Choroid plexus epithelial cell (primary cell): ENCODE data around the gene CCDC92B.

ENCODE experiments used
- DNase-seq: peaks from one replicate; pipeline ENCODE4 v3.0.0-alpha.2; 2010; ENCODE audit warnings: low read depth
- H3K4me3 ChIP-seq: 2 replicates; pipeline ENCODE4 v1.5.1; 2011; ENCODE audit warnings: low read depth, mild to moderate bottlenecking, control low read depth, low read length, moderate library complexity
- TF ChIP-seq, protein P1 (sequence below): conservative IDR thresholded peaks from 2 replicates; pipeline ENCODE4 v1.5.1; 2011; ENCODE audit warnings: low read depth, mild to moderate bottlenecking, control low read depth, inconsistent platforms, low read length, moderate library complexity

CCDC92B gene

DNA sequence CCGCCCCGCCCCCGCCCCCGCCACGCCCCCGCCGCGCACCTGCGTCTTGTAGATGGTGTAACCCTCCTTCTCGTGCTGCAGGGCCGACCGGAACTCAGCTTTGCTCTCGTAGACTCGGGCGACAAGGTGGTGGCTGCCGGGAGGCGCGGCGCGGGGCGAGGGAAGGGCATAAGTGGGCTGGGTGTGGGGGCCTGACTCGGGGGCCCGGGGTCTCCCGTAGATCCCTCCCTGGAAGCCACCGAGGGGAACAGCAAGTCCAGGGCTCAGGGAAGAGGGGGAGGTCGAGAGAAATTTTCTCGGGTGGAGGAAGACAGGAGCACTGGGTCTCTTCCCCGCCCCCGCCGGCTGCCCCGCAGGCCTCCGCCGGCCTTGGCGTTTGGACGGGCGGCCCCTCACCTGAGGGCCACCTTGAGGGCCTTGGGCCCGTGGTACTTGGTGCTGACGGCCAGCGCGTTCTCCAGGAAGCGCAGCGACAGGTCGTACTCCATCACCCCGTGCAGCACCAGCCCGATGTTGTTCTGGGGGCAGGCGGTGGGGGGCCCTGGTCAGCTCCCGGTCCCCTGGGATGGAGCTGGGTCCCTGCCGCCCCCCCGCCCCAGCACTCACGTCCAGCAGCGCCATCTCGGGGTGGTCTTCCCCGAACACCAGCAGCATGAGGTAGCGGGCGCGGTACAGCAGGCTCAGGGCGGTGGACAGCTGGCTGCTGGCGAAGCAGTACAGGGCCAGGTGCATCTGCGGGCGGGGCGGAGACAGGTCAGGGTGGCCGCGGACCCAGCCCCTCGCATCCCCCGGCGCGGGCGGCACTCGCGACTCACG lies 57.3 kb downstream of the CCDC92B start:
- TF ChIP-seq, protein P1, sequence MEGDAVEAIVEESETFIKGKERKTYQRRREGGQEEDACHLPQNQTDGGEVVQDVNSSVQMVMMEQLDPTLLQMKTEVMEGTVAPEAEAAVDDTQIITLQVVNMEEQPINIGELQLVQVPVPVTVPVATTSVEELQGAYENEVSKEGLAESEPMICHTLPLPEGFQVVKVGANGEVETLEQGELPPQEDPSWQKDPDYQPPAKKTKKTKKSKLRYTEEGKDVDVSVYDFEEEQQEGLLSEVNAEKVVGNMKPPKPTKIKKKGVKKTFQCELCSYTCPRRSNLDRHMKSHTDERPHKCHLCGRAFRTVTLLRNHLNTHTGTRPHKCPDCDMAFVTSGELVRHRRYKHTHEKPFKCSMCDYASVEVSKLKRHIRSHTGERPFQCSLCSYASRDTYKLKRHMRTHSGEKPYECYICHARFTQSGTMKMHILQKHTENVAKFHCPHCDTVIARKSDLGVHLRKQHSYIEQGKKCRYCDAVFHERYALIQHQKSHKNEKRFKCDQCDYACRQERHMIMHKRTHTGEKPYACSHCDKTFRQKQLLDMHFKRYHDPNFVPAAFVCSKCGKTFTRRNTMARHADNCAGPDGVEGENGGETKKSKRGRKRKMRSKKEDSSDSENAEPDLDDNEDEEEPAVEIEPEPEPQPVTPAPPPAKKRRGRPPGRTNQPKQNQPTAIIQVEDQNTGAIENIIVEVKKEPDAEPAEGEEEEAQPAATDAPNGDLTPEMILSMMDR, result no peak
- H3K4me3 ChIP-seq, result no peak overlapping the region
- DNase-seq, result no peak

DNA sequence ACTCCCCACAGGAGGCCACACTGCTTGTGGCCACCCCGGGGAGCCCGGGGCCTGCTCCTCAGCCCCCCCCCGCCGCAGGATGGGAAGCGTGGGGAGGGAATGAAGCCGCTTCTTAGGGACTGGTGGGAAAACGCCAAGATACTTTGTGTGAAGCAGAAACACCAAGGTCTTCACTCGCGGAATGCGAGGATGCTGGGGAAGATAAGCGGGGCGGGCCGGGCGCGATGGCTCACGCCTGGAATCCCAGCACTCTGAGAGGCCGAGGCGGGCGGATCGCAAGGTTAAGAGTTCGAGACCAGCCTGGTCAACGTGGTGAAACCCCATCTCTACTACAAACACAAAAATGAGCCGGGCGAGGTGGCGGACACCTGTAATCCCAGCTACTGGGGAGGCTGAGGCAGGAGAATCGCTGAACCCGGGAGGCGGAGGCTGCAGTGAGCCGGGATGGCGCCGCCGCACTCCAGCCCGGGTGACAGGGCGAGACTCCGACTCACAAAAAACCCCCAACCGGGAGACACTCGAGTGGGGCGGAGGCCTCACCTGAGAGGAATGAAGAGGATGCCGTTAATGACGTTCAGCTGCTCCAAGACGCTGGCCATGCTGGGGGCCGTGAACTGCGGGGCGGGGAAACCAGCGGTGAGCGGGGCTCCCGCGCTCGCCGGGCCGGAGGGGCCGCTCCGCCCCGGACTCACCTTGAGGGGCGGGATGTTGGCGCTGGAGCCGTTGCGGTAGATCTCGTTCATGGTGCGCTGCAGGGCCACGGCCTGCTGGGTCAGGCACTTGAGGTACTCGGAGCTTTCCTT lies 58.2 kb downstream of the CCDC92B start:
- TF ChIP-seq, protein P1, result no peak
- no peak overlapping the region for H3K4me3 ChIP-seq
- DNase-seq, result no peak

DNA sequence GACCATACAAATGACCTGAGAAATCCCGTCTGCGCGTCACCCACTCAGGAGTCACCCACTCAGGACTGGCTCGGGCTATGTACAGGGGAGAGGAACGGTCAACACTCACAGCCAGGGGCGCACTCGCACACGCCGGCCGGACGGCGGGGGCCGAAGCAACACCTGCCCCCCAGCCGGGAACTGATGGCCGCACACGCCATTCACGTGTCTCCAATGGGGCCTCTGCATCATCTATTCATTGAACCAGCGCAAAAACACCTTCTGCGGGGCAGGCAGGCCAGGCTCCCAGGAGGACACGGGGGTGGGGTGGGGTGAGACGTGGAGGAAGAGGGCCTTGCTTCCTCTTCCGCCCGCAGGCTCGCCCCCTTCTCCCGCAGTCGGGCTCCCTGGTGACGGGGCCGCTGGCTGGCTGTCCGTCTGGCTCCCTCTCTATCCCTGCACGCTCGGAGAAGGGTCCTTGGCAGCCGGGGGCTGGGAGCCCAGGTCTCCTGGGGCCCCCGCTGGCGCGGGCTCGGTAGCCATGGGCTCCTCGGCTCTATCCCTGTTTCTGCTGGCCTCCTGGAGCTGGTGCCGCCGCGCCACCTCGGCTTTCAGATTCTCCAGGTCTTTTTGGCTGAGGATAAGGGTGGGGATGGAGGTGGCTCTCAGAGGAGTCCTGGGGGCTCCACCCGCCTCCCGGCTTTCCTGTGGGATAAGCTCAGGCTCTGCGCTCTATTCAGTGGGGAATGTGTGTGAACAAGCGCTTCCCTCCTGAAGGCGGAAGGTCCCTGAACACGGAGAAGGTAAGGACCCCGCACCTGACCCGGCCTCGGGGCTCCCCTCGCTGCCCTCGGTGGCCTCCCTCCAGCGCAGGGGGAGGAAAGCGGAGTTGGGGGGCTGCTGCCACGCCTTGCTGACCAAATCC lies 59.0 kb downstream of the CCDC92B start:
- DNase-seq, result no peak
- TF ChIP-seq, protein P1, result no peak
- H3K4me3 ChIP-seq, result no peak overlapping the region

DNA sequence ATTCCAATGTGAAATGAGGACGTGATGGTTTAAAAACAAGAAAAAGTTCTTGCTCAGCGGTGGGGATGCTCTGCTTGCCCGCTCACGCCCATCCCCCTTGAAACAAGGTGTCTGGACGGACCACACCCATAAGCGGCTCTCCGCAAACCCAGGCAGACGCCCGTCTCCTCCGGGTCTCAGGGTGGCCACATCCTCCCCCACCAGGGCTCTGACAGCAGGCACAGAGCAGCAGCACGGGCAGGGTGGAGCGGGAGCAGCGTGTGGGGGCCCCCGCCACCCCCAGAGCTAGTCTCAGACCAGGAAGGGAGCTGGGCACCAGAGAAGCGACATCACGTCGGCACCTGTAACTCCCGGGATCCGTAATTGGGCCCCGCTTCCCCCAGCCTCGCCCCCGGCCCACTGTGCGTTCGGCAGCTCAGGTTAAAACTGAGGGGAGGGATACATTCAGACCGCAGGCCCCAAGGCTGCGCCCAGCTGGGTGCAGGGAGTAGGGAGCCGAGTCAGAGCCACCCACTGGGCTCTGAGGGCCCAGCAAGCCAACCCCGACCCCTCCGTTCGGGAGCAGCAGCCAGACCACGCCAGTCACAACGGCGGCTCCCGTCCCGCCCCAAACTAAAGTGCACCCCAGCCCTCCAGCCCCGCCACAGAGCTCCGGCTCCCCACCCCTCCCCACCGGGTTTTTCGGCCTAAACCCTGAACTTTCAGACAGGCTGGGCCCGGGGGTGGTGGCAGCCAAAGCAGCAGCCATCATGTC lies 59.9 kb downstream of the CCDC92B start:
- TF ChIP-seq, protein P1, result no peak
- H3K4me3 ChIP-seq, result no peak overlapping the region
- DNase-seq, result no peak

DNA sequence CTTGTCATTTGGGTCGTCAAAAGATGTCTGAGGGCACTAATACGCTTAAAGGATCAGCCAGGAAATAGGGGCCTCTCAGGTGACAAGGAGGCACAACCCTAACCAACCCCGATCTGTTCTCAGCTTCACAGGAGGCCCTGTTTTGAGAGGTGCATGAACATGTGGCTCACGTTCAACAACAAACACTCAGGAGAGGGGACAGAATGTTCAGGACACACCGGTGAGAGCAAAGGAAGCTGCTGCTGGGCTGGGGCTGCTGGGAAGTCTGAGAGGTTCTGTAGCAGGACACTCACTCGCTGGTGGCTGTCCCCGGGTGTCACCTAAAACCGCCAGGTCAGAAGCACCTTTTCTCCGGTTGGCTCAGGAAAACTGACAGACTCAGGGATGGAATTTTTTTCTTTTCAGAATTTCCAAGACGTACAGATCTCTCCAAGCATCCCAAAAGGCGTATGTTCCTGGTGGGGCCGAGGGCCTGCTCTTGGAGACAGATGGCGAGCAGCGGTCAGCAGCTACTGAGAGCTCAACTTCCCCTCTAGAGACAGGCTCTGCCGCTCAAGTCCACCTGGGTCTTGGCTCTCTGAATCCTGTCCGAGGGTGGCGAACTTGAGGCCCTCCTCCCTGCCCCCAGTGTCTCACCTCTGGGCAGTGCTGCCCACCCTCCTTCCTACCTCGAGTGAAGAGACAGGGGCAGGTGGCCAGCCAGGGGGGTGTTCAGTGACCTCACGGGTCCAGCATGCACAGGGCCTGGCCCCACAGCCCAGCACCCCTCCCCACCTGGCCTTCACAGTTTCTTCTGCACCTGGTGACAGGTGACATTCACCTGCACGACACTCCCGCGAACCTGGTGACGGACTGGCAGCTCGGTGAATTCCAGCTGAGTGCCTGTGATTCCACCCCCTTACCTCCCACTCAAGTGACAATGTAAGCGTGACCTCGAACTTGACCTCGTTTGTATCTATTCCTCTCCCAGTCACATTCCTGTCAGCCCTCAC lies 60.8 kb downstream of the CCDC92B start:
- TF ChIP-seq, protein P1, result no peak
- no peak overlapping the region for H3K4me3 ChIP-seq
- peak; percentile 35 for DNase-seq
